NAMALWA (cell line): ENCODE measurements around the gene SIGLECL1.
"Not testable (repeated sequence)": the region's sequence is repeated elsewhere in the genome, so short reads cannot be mapped to it uniquely, and the experiment has no call there.

Experiments
- DNase-seq: peaks from one replicate; pipeline ENCODE4 v3.0.0-alpha.2; 2015; ENCODE audit warnings: low spot score

SIGLECL1 gene

DNA sequence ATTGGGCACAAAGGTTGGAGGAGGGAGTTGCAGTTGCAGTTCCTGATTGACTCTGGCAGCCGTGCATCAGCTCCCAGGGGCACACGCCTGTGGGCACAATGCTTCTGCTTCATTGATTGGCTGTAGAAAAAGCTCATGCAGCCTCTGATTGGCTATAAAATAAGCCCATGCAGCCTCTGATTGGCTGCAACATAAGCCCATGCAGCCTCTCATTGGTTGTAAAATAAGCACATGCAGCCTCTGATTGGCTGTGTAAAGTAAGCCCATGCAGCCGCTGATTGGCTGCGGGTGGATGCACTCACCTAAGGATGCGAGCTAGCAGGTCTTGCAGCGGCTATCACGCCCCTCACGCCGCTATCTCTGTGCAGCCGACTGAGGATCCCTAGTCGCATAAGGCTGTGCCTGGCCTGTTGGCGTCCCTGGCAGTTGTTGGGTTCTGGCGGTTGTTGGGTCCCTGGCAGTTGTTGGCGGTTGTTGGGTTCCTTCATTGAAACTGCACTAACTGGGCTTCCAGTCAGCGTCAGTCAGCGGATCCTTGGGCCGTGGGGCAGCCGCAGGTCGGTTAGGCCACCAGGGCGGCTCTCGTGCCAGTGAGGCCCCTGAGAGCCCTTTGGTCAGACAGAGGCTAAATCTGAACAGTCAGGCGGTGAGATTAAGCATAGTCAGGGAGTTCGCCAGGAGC, at the start of gene SIGLECL1:
SIGLECL1 (plus strand) TSS at position 295 of the 682 bp plus-strand sequence. CDS start 12,993 bp downstream, outside the sequence.
- peak; percentile 9 for DNase-seq

GRCh38 chr19:51201712-51202111, 49.2 kb upstream of the SIGLECL1 start:
- no peak for DNase-seq

- DNase-seq = no peak
These were observed 47.0 kb upstream of the SIGLECL1 start for GRCh38 chr19:51203916-51204315.

- DNase-seq = no peak
These were observed 46.6 kb upstream of the SIGLECL1 start for GRCh38 chr19:51204321-51204720.

DNA sequence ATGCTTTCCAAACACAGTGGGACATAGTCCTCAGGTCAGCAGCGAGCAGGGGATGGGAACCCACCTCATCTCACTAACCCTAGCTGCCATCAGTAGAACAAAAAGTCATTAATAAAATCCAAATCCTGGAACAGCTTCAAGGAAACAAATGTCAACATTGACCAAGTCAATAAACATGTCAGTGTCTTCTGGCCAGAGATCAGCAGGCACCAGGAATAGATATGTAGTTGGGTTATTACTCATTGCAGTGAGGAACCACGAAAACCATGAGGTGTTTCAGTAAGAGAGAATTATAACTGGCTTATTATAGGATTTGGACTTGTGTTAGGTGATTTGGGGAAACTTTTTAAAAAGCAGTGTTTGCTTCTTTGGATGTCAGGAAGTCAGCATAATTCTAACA, 43.1 kb upstream of the SIGLECL1 start:
- no peak for DNase-seq

GRCh38 chr19:51210191-51210784, 40.6 kb upstream of the SIGLECL1 start:
- no peak for DNase-seq

DNA sequence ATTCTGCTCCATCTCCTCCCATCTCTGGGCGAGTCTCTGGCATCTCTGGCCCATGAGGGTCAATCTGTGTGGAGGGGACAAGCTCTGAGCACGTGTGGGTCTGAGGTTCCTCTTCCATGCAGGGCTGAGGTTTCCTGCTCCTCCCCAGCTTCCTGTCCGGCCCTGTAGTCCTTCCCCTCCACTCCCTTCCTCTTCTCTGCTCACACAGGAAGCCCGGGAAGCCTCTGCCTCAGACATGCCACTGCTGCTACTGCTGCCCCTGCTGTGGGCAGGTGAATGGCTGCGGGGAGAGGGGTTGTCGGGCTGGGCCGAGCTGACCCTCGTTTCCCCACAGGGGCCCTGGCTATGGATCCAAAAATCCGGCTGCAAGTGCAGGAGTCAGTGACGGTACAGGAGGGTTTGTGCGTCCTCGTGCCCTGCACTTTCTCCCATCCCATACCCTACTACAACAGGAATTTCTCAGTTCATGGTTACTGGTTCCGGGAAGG, 40.0 kb upstream of the SIGLECL1 start:
- DNase-seq = not testable (repeated sequence)

- DNase-seq = no peak
These were observed 39.0 kb upstream of the SIGLECL1 start for GRCh38 chr19:51211833-51212232.

DNA sequence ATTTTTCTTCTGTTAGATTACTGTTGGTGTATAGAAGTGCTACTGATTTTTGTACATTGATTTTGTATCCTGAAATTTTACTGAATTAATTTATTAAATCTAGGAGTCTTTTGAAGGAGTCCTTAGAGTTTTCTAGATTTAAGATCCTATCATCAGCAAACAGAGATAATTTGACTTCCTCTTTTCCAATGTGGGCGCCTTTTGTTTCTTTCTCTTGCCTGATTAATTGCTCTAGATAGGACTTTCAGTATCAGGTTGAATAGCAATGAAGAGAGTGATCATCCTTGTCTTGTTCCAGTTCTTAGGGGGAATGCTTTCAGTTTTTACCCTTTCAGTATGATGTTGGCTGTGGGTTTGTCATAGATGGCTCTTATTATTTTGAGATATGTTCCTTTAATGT, 31.6 kb upstream of the SIGLECL1 start:
- no peak for DNase-seq

- DNase-seq = no peak
These were observed 30.9 kb upstream of the SIGLECL1 start for GRCh38 chr19:51219971-51220370.

DNA sequence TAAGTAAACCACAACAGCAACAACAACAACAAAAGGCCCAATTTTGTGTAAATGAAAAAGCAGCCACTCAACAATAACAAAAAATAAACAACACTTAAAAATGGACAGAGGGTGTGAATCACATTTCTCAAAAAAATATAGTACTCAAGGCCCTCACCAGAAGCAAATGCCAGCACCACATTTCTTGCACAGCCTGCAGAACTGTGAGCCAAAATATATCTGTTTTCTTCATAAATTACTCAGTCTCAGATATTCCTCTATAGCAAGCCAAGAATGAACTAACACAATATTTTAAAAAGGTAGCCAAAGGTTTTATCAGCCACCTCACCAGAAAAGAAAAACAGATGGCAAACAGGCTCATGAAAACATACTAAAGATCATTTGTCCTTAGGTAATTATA, 29.9 kb upstream of the SIGLECL1 start:
- no peak for DNase-seq

GRCh38 chr19:51224163-51224641, 26.7 kb upstream of the SIGLECL1 start:
- DNase-seq = no peak

DNA sequence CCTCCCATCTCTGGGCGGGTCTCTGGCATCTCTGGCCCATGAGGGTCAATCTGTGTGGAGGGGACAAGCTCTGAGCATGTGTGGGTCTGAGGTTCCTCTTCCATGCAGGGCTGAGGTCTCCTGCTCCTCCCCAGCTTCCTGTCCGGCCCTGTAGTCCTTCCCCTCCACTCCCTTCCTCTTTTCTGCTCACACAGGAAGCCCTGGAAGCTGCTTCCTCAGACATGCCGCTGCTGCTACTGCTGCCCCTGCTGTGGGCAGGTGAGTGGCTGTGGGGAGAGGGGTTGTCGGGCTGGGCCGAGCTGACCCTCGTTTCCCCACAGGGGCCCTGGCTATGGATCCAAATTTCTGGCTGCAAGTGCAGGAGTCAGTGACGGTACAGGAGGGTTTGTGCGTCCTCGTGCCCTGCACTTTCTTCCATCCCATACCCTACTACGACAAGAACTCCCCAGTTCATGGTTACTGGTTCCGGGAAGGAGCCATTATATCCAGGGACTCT, 25.9 kb upstream of the SIGLECL1 start, which contains the start of gene CD33:
CD33 (plus strand) TSS at position 183 of the 496 bp plus-strand sequence; CDS start at position 222, 39 bp downstream.
- not testable (repeated sequence) for DNase-seq

GRCh38 chr19:51226067-51226466, 24.8 kb upstream of the SIGLECL1 start:
- DNase-seq = no peak

DNA sequence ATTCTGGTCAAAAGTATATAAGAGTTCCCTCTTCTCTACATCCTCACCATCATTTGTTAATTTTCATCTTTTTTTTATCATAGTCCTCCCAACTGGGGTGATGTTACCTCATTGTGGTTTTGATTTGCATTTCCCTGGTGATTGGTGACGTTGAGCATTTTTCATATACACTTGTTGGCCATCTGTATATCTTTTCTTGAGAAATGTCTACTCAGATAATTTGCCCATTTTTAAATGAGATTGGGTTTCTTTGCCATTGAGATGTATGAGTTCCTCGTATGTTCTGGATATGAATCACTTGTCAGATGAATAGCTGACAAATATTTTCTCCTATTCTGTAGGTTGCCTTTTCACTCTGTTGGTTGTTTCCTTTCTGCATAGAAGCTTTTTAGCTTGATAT, 23.6 kb upstream of the SIGLECL1 start:
- peak; percentile 51 for DNase-seq

GRCh38 chr19:51227966-51228365, 22.9 kb upstream of the SIGLECL1 start:
- no peak for DNase-seq

DNA sequence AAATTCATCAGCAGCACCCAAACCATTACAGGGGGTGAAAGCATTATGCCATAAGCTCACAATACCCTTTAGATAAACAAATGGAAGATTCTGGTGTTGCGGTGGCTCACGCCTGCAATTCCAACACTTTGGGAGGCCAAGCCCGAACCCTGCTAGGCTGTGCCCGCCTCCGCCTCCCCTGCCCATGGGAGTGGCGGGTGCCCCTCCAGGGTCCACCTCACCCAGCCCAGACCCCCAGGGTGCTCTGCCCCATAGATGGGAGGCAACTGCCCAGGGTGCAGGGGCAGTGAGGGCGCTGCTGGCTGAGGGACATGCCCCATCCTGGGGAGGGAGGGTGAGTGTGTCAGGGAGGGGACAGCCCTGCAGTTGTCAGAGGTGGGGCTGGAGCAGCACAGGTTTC, 10.0 kb upstream of the SIGLECL1 start:
- no peak for DNase-seq

DNA sequence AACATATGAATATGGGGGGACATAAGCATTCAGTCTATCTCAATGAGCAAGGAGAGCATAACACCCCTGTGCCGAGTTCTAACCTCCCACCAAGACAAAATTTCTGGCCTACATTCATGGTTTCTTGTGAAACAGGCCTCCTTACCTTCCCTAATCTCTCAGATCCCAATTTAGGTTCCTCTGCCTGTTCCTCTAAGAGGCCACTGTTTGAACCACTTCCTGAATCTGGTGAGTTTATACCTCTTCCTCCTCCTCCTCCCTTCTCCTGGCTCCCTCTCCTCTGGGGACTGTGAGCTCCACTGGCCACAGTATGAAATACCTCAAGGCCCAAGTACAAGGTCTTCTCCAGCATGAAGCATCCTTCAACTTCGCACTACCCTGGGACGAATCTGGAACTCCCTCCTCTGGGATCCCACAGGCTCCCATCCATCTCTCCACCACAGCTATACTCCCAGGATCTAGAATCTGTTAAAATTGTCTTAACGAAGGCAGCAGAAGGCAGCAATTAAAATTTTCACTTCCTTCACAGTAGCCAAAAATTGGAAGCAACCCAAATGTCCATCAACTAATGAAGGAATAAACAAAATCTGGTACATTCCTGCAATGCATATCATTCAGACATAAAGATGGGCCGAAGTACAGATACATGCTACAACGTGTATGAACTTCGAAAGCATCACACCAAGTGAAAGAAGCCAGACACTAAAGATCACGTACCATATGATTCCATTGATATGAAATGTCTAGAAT, 7.8 kb upstream of the SIGLECL1 start:
- DNase-seq = no peak

DNA sequence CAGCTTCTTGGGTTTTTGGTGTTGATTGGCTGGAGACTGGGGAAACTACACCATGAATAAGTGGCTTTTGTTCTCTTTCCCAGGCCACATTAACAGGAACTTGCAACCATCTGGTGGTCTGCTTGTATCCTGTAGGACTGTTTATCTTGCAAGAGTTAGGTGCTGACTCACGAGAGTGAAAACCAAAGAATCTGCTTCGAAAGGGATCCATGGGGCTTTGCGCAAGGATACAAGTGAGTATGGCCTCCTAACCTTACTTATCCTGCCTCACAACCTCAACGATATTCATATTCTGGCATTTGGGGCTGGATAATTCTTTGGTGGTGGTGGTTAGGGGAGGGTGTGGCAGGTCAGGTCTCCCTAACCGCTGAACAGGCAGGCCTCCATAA, 4.7 kb upstream of the SIGLECL1 start:
- no peak for DNase-seq

- no peak for DNase-seq
These were observed 2.8 kb upstream of the SIGLECL1 start for GRCh38 chr19:51247972-51248590.

GRCh38 chr19:51251468-51251820, 564 bp downstream of the SIGLECL1 start:
- DNase-seq = no peak
